ENCODE data around the gene YWHAG. TPM values are rescaled to one million over a fixed set of nuclear protein-coding genes. Genes with fewer than 3 reads are reported as not detected.

YWHAG gene
- total and polyA plus RNA-seq, 4 donors: 11.6 to 46.7 (median 43.5) TPM

DNA sequence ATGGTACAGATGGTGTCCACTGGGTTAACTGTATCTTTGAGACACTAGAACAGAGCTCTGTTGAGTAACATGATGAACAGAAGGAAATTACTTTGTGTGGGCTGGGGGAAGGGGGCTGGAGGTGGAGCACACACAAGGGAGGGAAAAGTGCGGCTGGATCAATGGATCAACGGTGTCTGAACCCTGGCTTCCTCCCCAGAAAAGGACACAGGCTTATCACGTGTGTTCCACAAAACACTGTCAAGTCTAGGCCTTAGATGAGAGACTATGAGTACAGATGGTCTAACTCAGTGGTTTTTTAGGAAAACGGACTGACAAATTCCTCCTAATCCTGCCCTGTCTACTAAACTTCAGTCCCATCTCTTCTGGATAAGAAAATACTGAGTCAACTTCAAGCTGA, 28.5 kb downstream of the YWHAG start:
- H3K27ac ChIP-seq (ENCODE audit: low read depth in 1 of 2, low read length in 2 of 2): no peak overlapping the region
- no peaks in the 10 kb centered on the region for H3K27me3 ChIP-seq (ENCODE audit: control insufficient read depth in 4 of 4, insufficient read depth in 4 of 4, low read length in 3 of 4)
- WGBS: 24% methylated on average over 4 of the region's 4 CpGs
- H3K9me3 ChIP-seq (ENCODE audit: control insufficient read depth in 4 of 4, low read length in 3 of 4): no peaks in the 10 kb centered on the region
- no peak overlapping the region for H3K4me3 ChIP-seq (ENCODE audit: low read depth in 1 of 3, low read length in 3 of 3)
- no peak for DNase-seq (ENCODE audit: low spot score)
- TF ChIP-seq, protein P1, sequence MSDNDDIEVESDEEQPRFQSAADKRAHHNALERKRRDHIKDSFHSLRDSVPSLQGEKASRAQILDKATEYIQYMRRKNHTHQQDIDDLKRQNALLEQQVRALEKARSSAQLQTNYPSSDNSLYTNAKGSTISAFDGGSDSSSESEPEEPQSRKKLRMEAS (IDR thresholded peaks at IDR 0.05): no peak
- peak; percentile 41 to 58 for TF ChIP-seq RXRA (IDR thresholded peaks at IDR 0.05)
- no peak for TF ChIP-seq JUND (IDR thresholded peaks at IDR 0.05)
- no peak for TF ChIP-seq NR2F2 (IDR thresholded peaks at IDR 0.05)
- TF ChIP-seq RAD21 (IDR thresholded peaks at IDR 0.05): no peak
- TF ChIP-seq YY1 (IDR thresholded peaks at IDR 0.05): no peak
- peak in 1 of 2 donors; percentile 44 for TF ChIP-seq HNF4A (conservative IDR thresholded peaks at IDR 0.05)
- TF ChIP-seq, protein P2, sequence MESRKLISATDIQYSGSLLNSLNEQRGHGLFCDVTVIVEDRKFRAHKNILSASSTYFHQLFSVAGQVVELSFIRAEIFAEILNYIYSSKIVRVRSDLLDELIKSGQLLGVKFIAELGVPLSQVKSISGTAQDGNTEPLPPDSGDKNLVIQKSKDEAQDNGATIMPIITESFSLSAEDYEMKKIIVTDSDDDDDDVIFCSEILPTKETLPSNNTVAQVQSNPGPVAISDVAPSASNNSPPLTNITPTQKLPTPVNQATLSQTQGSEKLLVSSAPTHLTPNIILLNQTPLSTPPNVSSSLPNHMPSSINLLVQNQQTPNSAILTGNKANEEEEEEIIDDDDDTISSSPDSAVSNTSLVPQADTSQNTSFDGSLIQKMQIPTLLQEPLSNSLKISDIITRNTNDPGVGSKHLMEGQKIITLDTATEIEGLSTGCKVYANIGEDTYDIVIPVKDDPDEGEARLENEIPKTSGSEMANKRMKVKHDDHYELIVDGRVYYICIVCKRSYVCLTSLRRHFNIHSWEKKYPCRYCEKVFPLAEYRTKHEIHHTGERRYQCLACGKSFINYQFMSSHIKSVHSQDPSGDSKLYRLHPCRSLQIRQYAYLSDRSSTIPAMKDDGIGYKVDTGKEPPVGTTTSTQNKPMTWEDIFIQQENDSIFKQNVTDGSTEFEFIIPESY (IDR thresholded peaks at IDR 0.05): no peak
- TF ChIP-seq SP1 (IDR thresholded peaks at IDR 0.05): no peak
- TF ChIP-seq, protein P3, sequence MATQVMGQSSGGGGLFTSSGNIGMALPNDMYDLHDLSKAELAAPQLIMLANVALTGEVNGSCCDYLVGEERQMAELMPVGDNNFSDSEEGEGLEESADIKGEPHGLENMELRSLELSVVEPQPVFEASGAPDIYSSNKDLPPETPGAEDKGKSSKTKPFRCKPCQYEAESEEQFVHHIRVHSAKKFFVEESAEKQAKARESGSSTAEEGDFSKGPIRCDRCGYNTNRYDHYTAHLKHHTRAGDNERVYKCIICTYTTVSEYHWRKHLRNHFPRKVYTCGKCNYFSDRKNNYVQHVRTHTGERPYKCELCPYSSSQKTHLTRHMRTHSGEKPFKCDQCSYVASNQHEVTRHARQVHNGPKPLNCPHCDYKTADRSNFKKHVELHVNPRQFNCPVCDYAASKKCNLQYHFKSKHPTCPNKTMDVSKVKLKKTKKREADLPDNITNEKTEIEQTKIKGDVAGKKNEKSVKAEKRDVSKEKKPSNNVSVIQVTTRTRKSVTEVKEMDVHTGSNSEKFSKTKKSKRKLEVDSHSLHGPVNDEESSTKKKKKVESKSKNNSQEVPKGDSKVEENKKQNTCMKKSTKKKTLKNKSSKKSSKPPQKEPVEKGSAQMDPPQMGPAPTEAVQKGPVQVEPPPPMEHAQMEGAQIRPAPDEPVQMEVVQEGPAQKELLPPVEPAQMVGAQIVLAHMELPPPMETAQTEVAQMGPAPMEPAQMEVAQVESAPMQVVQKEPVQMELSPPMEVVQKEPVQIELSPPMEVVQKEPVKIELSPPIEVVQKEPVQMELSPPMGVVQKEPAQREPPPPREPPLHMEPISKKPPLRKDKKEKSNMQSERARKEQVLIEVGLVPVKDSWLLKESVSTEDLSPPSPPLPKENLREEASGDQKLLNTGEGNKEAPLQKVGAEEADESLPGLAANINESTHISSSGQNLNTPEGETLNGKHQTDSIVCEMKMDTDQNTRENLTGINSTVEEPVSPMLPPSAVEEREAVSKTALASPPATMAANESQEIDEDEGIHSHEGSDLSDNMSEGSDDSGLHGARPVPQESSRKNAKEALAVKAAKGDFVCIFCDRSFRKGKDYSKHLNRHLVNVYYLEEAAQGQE (IDR thresholded peaks at IDR 0.05): no peak
- H3K36me3 ChIP-seq (ENCODE audit: control insufficient read depth in 4 of 4, insufficient read depth in 3 of 4, low read depth in 1 of 4, low read length in 3 of 4): peaks cover 3 to 22% (median 13%) of the 10 kb centered on the region in 4 donors
- H3K9ac ChIP-seq (ENCODE audit: low read depth in 1 of 2, low read length in 2 of 2): no peak overlapping the region
- peaks cover 7 to 38% (median 32%) of the 10 kb centered on the region in 4 donors for H3K4me1 ChIP-seq (ENCODE audit: control insufficient read depth in 4 of 4, insufficient read depth in 4 of 4, low read length in 3 of 4)

DNA sequence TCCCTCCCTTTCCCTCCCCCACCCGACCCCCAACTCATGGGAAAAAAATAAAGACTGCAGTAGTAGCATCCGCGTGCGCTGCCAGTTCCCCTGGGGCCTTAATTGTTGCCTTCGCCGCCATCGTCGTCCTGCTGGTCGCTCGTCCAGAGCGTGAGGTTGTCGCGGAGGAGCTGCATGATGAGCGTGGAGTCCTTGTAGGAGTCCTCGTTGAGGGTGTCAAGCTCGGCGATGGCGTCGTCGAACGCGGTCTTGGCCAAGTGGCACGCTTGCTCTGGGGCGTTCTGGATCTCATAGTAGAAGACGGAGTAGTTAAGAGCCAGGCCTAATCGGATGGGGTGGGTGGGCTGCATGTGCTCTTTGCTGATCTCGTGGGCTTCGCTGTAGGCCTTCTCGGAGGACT, 29.3 kb downstream of the YWHAG start:
- H3K4me3 ChIP-seq (ENCODE audit: low read depth in 1 of 3, low read length in 3 of 3): no peak overlapping the region
- DNase-seq (ENCODE audit: low spot score): no peak
- H3K27ac ChIP-seq (ENCODE audit: low read depth in 1 of 2, low read length in 2 of 2): no peak overlapping the region
- no peaks in the 10 kb centered on the region for H3K9me3 ChIP-seq (ENCODE audit: control insufficient read depth in 4 of 4, low read length in 3 of 4)
- TF ChIP-seq JUND (IDR thresholded peaks at IDR 0.05) (no peak), HNF4G (IDR thresholded peaks at IDR 0.05) (no peak), EGR1 (IDR thresholded peaks at IDR 0.05; ENCODE audit: low read depth in 2 of 2) (no peak)
- H3K4me1 ChIP-seq (ENCODE audit: control insufficient read depth in 4 of 4, insufficient read depth in 4 of 4, low read length in 3 of 4): peaks cover 7 to 36% (median 31%) of the 10 kb centered on the region in 4 donors
- 97% methylated on average over 29 of the region's 29 CpGs for WGBS
- no peaks in the 10 kb centered on the region for H3K27me3 ChIP-seq (ENCODE audit: control insufficient read depth in 4 of 4, insufficient read depth in 4 of 4, low read length in 3 of 4)
- H3K36me3 ChIP-seq (ENCODE audit: control insufficient read depth in 4 of 4, insufficient read depth in 3 of 4, low read depth in 1 of 4, low read length in 3 of 4): peaks cover 3 to 22% (median 13%) of the 10 kb centered on the region in 4 donors
- no peak overlapping the region for H3K9ac ChIP-seq (ENCODE audit: low read depth in 1 of 2, low read length in 2 of 2)

DNA sequence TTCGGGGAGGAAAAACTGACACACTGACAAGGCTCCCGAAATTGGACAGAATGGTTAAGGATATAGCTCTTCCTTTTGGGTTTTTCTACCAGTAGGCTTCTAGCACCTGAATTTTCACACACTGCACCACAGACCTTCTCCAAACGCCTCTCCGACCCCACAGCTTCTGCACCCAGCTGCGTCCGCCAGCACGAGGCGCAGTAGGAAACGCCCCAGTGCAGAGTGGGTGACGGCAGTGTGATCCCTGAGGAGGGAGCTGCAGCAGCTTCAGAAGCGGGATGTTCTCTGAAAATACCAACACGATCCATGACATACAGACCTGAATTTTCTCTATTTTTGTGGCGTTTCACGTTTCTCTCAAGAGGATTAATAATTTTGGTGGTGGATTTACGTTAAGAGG, 30.4 kb downstream of the YWHAG start:
- H3K27ac ChIP-seq (ENCODE audit: low read depth in 1 of 2, low read length in 2 of 2): no peak overlapping the region
- H3K9ac ChIP-seq (ENCODE audit: low read depth in 1 of 2, low read length in 2 of 2): no peak overlapping the region
- H3K27me3 ChIP-seq (ENCODE audit: control insufficient read depth in 4 of 4, insufficient read depth in 4 of 4, low read length in 3 of 4): no peaks in the 10 kb centered on the region
- peaks cover 3 to 22% (median 13%) of the 10 kb centered on the region in 4 donors for H3K36me3 ChIP-seq (ENCODE audit: control insufficient read depth in 4 of 4, insufficient read depth in 3 of 4, low read depth in 1 of 4, low read length in 3 of 4)
- H3K9me3 ChIP-seq (ENCODE audit: control insufficient read depth in 4 of 4, low read length in 3 of 4): no peaks in the 10 kb centered on the region
- 90% methylated on average over 15 of the region's 15 CpGs for WGBS
- DNase-seq (ENCODE audit: low spot score): no peak
- no peak overlapping the region for H3K4me3 ChIP-seq (ENCODE audit: low read depth in 1 of 3, low read length in 3 of 3)
- peaks cover 3 to 26% (median 23%) of the 10 kb centered on the region in 4 donors for H3K4me1 ChIP-seq (ENCODE audit: control insufficient read depth in 4 of 4, insufficient read depth in 4 of 4, low read length in 3 of 4)
- no peak for TF ChIP-seq YY1 (IDR thresholded peaks at IDR 0.05)
- no peak for TF ChIP-seq RAD21 (IDR thresholded peaks at IDR 0.05)
- no peak for TF ChIP-seq FOXA1 (IDR thresholded peaks at IDR 0.05)
- no peak for TF ChIP-seq HNF4G (IDR thresholded peaks at IDR 0.05)
- TF ChIP-seq HNF4A (conservative IDR thresholded peaks at IDR 0.05): no peak
- no peak for TF ChIP-seq NR2F2 (IDR thresholded peaks at IDR 0.05)
- no peak for TF ChIP-seq JUND (IDR thresholded peaks at IDR 0.05)
- TF ChIP-seq, protein P2 (IDR thresholded peaks at IDR 0.05): no peak
- no peak for TF ChIP-seq RXRA (IDR thresholded peaks at IDR 0.05)
- TF ChIP-seq GABPA (IDR thresholded peaks at IDR 0.05 in 1 of 2, conservative IDR thresholded peaks at IDR 0.05 in 1 of 2): no peak
- TF ChIP-seq TAF1 (conservative IDR thresholded peaks at IDR 0.05): no peak
- TF ChIP-seq, protein P4, sequence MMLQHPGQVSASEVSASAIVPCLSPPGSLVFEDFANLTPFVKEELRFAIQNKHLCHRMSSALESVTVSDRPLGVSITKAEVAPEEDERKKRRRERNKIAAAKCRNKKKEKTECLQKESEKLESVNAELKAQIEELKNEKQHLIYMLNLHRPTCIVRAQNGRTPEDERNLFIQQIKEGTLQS (IDR thresholded peaks at IDR 0.05): no peak
- TF ChIP-seq SP1 (IDR thresholded peaks at IDR 0.05): no peak
- TF ChIP-seq, protein P1 (IDR thresholded peaks at IDR 0.05): no peak
- TF ChIP-seq FOXA2 (IDR thresholded peaks at IDR 0.05): no peak
